GM23338 (cell line): Measurements from ENCODE around the gene HPS6. TPM values are rescaled to one million over a fixed set of nuclear protein-coding genes. Genes with fewer than 3 reads are reported as not detected.
"Not testable (repeated sequence)": the region's sequence is repeated elsewhere in the genome, so short reads cannot be mapped to it uniquely, and the experiment has no call there.

Experiments
- ATAC-seq: fragments of 200-7000 bp; cut with Tn5 transposase; 3 replicates; pipeline ENCODE4 v1.9.1; 2020
- DNase-seq: peaks from one replicate; pipeline ENCODE4 v3.0.0-alpha.2; 2015; ENCODE audit warnings: low spot score
- H2AFZ ChIP-seq: fragments of 200-600 bp; sonication (generic); 2 replicates; pipeline ENCODE4 v1.8.0; 2016; ENCODE audit warnings: antibody characterized with exemption, mild to moderate bottlenecking, moderate library complexity
- H3F3A ChIP-seq: fragments of 200-600 bp; sonication (generic); replicated peaks from 2 replicates; pipeline ENCODE4 v1.8.0; 2017; ENCODE audit warnings: antibody characterized with exemption, mixed run types, low read depth
- H3K27ac ChIP-seq: fragments of 200-600 bp; sonication (generic); 2 replicates; pipeline ENCODE4 v1.6.1; 2016; ENCODE audit warnings: low read depth
- H3K27me3 ChIP-seq: fragments of 200-600 bp; sonication (generic); 2 replicates; pipeline ENCODE4 v1.8.0; 2016; ENCODE audit warnings: mild to moderate bottlenecking, mixed run types, moderate library complexity; ENCODE audit not compliant: insufficient read depth
- H3K36me3 ChIP-seq: fragments of 200-600 bp; sonication (generic); 2 replicates; pipeline ENCODE4 v1.8.0; 2016; ENCODE audit warnings: mild to moderate bottlenecking; ENCODE audit not compliant: insufficient read depth
- H3K4me1 ChIP-seq: fragments of 200-600 bp; sonication (generic); 2 replicates; pipeline ENCODE4 v1.8.0; 2016; ENCODE audit warnings: mild to moderate bottlenecking, moderate library complexity; ENCODE audit not compliant: insufficient read depth
- H3K4me2 ChIP-seq: fragments of 200-600 bp; sonication (generic); 2 replicates; pipeline ENCODE4 v1.7.1; 2017; ENCODE audit warnings: mixed run types
- H3K4me3 ChIP-seq: fragments of 200-600 bp; sonication (generic); 2 replicates; pipeline ENCODE4 v1.6.1; 2016; ENCODE audit warnings: mixed run types
- H3K79me2 ChIP-seq: fragments of 200-600 bp; sonication (generic); replicated peaks from 2 replicates; pipeline ENCODE4 v1.8.0; 2017; ENCODE audit warnings: mild to moderate bottlenecking; ENCODE audit not compliant: insufficient read depth
- H3K9me2 ChIP-seq: fragments of 200-600 bp; sonication (generic); 2 replicates; pipeline ENCODE4 v1.8.0; 2017; ENCODE audit not compliant: insufficient read depth
- H4K20me1 ChIP-seq: fragments of 200-600 bp; sonication (generic); replicated peaks from 2 replicates; pipeline ENCODE4 v1.8.0; 2017; ENCODE audit warnings: mild to moderate bottlenecking; ENCODE audit not compliant: insufficient read depth
- H3K27ac Mint-ChIP-seq: 2 replicates; pipeline ENCODE4 v1.8.0; 2020; ENCODE audit warnings: inconsistent platforms, mild to moderate bottlenecking, moderate library complexity, mixed read lengths
- H3K27me3 Mint-ChIP-seq: 3 replicates; pipeline ENCODE4 v1.8.0; 2022; ENCODE audit warnings: low read depth, mild to moderate bottlenecking, moderate library complexity, mixed read lengths, inconsistent platforms; ENCODE audit not compliant: insufficient read depth, poor library complexity
- H3K36me3 Mint-ChIP-seq: 3 replicates; pipeline ENCODE4 v1.8.0; 2021; ENCODE audit warnings: low read depth, mild to moderate bottlenecking, inconsistent platforms, moderate library complexity, mixed read lengths
- H3K4me1 Mint-ChIP-seq: 3 replicates; pipeline ENCODE4 v1.8.0; 2020; ENCODE audit warnings: mild to moderate bottlenecking, inconsistent platforms, mixed read lengths
- H3K4me3 Mint-ChIP-seq: 3 replicates; pipeline ENCODE4 v1.8.0; 2021; ENCODE audit warnings: moderate library complexity, mild to moderate bottlenecking, inconsistent platforms, mixed read lengths
- H3K9me3 Mint-ChIP-seq: 3 replicates; pipeline ENCODE4 v1.8.0; 2020; ENCODE audit warnings: moderate library complexity, mild to moderate bottlenecking, inconsistent platforms, mixed read lengths
- EZH2 ChIP-seq: fragments of 200-600 bp; sonication (generic); IDR thresholded peaks from one replicate; pipeline ENCODE4 v1.8.0; 2017; ENCODE audit warnings: antibody characterized with exemption, mild to moderate bottlenecking, low read depth; ENCODE audit not compliant: unreplicated experiment
- NANOG ChIP-seq: IDR thresholded peaks from 2 replicates; pipeline ENCODE4 v1.6.1; 2016; ENCODE audit warnings: antibody characterized with exemption, borderline replicate concordance
- STAT1 ChIP-seq: IDR thresholded peaks from one replicate; pipeline ENCODE4 v1.6.1; 2016; ENCODE audit warnings: antibody characterized with exemption; ENCODE audit not compliant: unreplicated experiment
- polyA plus RNA-seq: library from polyadenylated mRNA; unstranded; fragments of >200 nt; fragmentation: Nextera tagmentation; extraction: Ambion mirVana; gene quantifications from 2 replicates; pipeline ENCODE4 v1.2.1, GENCODE V29; 2016
- total RNA-seq: library from RNA; depleted of rRNA; stranded (reverse); fragments of >200 nt; shearing (Covaris generic); gene quantifications from 2 replicates; pipeline ENCODE4 v1.2.3, GENCODE V29; 2014
- TF ChIP-seq, protein P1 (sequence below): IDR thresholded peaks from one replicate; pipeline ENCODE4 v1.6.1; 2018; ENCODE audit warnings: antibody characterized with exemption; ENCODE audit not compliant: unreplicated experiment
- TF ChIP-seq, protein P2 (sequence below): fragments of 250-450 bp; sonication (Bioruptor Pico); IDR thresholded peaks from 2 replicates; pipeline ENCODE4 v1.5.0; 2020; ENCODE audit warnings: mild to moderate bottlenecking, moderate library complexity

HPS6 gene
- total and polyA plus RNA-seq, 2 experiments from 2014 or later: 4.2 to 28.7 TPM

DNA sequence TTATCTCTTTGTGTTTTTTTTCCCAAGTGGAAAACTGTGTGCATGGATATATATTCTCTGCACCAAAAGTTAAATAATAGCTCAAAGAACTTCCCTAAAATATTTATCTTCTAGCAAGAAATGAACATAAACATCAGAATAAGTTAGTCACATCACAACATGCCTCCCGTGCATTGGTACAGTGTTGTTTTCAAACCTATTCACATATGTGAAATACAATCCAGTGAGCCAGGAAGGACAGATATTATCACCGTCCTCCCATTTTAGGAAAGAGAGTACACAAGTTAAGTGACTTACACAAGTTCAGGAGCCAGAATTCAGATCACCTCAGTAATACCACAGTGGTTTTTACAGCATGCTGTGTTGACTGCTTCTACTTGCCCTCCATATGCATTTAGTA, 31.4 kb upstream of the HPS6 start:
- Mint-ChIP-seq H3K9me3 (peaks cover 25% of the 10 kb centered on the region; the same call in 2 of the 3 replicates), H3K4me1 (no peaks in the 10 kb centered on the region), H3K4me3 (no peak overlapping the region), H3K27me3 (no peaks in the 10 kb centered on the region), H3K27ac (no peak overlapping the region), H3K36me3 (peaks cover 72% of the 10 kb centered on the region)
- H3K4me1 ChIP-seq: no peaks in the 10 kb centered on the region
- no peaks in the 10 kb centered on the region for H4K20me1 ChIP-seq
- ATAC-seq (no peak), DNase-seq (no peak)
- no peak overlapping the region for H3K4me3 ChIP-seq
- no peaks in the 10 kb centered on the region for H3K9me2 ChIP-seq
- H3K27ac ChIP-seq: no peak overlapping the region
- H3K27me3 ChIP-seq: no peaks in the 10 kb centered on the region
- TF ChIP-seq NANOG (no peak), EZH2 (no peak), STAT1 (no peak)
- TF ChIP-seq, protein P1, sequence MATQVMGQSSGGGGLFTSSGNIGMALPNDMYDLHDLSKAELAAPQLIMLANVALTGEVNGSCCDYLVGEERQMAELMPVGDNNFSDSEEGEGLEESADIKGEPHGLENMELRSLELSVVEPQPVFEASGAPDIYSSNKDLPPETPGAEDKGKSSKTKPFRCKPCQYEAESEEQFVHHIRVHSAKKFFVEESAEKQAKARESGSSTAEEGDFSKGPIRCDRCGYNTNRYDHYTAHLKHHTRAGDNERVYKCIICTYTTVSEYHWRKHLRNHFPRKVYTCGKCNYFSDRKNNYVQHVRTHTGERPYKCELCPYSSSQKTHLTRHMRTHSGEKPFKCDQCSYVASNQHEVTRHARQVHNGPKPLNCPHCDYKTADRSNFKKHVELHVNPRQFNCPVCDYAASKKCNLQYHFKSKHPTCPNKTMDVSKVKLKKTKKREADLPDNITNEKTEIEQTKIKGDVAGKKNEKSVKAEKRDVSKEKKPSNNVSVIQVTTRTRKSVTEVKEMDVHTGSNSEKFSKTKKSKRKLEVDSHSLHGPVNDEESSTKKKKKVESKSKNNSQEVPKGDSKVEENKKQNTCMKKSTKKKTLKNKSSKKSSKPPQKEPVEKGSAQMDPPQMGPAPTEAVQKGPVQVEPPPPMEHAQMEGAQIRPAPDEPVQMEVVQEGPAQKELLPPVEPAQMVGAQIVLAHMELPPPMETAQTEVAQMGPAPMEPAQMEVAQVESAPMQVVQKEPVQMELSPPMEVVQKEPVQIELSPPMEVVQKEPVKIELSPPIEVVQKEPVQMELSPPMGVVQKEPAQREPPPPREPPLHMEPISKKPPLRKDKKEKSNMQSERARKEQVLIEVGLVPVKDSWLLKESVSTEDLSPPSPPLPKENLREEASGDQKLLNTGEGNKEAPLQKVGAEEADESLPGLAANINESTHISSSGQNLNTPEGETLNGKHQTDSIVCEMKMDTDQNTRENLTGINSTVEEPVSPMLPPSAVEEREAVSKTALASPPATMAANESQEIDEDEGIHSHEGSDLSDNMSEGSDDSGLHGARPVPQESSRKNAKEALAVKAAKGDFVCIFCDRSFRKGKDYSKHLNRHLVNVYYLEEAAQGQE: no peak
- TF ChIP-seq, protein P2, sequence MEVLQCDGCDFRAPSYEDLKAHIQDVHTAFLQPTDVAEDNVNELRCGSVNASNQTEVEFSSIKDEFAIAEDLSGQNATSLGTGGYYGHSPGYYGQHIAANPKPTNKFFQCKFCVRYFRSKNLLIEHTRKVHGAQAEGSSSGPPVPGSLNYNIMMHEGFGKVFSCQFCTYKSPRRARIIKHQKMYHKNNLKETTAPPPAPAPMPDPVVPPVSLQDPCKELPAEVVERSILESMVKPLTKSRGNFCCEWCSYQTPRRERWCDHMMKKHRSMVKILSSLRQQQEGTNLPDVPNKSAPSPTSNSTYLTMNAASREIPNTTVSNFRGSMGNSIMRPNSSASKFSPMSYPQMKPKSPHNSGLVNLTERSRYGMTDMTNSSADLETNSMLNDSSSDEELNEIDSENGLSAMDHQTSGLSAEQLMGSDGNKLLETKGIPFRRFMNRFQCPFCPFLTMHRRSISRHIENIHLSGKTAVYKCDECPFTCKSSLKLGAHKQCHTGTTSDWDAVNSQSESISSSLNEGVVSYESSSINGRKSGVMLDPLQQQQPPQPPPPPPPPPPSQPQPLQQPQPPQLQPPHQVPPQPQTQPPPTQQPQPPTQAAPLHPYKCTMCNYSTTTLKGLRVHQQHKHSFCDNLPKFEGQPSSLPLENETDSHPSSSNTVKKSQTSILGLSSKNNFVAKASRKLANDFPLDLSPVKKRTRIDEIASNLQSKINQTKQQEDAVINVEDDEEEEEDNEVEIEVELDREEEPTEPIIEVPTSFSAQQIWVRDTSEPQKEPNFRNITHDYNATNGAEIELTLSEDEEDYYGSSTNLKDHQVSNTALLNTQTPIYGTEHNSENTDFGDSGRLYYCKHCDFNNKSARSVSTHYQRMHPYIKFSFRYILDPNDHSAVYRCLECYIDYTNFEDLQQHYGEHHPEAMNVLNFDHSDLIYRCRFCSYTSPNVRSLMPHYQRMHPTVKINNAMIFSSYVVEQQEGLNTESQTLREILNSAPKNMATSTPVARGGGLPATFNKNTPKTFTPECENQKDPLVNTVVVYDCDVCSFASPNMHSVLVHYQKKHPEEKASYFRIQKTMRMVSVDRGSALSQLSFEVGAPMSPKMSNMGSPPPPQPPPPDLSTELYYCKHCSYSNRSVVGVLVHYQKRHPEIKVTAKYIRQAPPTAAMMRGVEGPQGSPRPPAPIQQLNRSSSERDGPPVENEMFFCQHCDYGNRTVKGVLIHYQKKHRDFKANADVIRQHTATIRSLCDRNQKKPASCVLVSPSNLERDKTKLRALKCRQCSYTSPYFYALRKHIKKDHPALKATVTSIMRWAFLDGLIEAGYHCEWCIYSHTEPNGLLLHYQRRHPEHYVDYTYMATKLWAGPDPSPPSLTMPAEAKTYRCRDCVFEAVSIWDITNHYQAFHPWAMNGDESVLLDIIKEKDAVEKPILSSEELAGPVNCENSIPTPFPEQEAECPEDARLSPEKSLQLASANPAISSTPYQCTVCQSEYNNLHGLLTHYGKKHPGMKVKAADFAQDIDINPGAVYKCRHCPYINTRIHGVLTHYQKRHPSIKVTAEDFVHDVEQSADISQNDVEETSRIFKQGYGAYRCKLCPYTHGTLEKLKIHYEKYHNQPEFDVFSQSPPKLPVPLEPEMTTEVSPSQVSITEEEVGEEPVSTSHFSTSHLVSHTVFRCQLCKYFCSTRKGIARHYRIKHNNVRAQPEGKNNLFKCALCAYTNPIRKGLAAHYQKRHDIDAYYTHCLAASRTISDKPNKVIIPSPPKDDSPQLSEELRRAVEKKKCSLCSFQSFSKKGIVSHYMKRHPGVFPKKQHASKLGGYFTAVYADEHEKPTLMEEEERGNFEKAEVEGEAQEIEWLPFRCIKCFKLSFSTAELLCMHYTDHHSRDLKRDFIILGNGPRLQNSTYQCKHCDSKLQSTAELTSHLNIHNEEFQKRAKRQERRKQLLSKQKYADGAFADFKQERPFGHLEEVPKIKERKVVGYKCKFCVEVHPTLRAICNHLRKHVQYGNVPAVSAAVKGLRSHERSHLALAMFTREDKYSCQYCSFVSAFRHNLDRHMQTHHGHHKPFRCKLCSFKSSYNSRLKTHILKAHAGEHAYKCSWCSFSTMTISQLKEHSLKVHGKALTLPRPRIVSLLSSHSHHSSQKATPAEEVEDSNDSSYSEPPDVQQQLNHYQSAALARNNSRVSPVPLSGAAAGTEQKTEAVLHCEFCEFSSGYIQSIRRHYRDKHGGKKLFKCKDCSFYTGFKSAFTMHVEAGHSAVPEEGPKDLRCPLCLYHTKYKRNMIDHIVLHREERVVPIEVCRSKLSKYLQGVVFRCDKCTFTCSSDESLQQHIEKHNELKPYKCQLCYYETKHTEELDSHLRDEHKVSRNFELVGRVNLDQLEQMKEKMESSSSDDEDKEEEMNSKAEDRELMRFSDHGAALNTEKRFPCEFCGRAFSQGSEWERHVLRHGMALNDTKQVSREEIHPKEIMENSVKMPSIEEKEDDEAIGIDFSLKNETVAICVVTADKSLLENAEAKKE (CRISPR knock-in tag): no peak
- H3K36me3 ChIP-seq: peaks cover 30% of the 10 kb centered on the region
- no peaks in the 10 kb centered on the region for H3K79me2 ChIP-seq
- no peak overlapping the region for H3K4me2 ChIP-seq
- no peak overlapping the region for H2AFZ ChIP-seq
- H3F3A ChIP-seq: no peaks in the 10 kb centered on the region

DNA sequence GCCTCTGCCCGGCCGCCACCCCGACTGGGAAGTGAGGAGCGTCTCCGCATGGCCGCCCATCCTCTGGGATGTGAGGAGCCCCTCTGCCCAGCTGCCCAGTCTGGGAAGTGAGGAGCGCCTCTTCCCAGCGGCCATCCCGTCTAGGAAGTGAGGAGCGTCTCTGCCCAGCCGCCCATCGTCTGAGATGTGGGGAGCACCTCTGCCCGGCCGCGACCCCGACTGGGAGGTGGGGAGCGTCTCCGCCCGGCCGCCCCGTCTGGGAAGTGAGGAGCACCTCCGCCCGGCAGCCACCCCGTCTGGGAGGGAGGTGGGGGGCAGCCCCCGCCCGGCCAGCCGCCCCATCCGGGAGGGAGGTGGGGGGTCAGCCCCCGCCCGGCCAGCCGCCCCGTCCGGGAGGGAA, 29.3 kb upstream of the HPS6 start:
- DNase-seq, H3K4me1 ChIP-seq, H3K4me3 ChIP-seq, H3K27ac ChIP-seq, H3K4me3 Mint-ChIP-seq, H3K79me2 ChIP-seq, H3K27me3 Mint-ChIP-seq, H3F3A ChIP-seq, H2AFZ ChIP-seq, H3K27ac Mint-ChIP-seq, ATAC-seq, H4K20me1 ChIP-seq, H3K9me2 ChIP-seq, H3K27me3 ChIP-seq, H3K4me2 ChIP-seq, H3K4me1 Mint-ChIP-seq: not testable (repeated sequence)
- peaks cover 20% of the 10 kb centered on the region for H3K36me3 ChIP-seq
- Mint-ChIP-seq H3K36me3 (peaks cover 72% of the 10 kb centered on the region), H3K9me3 (peaks cover 25% of the 10 kb centered on the region; the same call in 2 of the 3 replicates)
